Tibial nerve (tissue), 4 donors: ENCODE results near the gene HCK. TPM values are rescaled to one million over a fixed set of nuclear protein-coding genes. Genes with fewer than 3 reads are reported as not detected.
A peak's percentile ranks its signal among the peaks of the same experiment; 100 is the strongest.

Source experiments
- DNase-seq, 2 donors: peaks; one replicate each; pipeline ENCODE4 v3.0.0-alpha.2; 2019; ENCODE audit warnings: low spot score in 2 of 2
- H3K27ac ChIP-seq, 4 donors: fragments of 200-600 bp; sonication (generic) in 3 of 4; one replicate each; pipeline ENCODE4 v1.5.1; 2017 to 2019; ENCODE audit warnings: mild to moderate bottlenecking in 1 of 4
- H3K27me3 ChIP-seq, 2 donors: fragments of 200-600 bp; sonication (generic) in 1 of 2; one replicate each; pipeline versions ENCODE4 v1.5.1 to v1.6.0; 2017 to 2019
- H3K36me3 ChIP-seq, 3 donors: fragments of 200-600 bp; sonication (generic); one replicate each; pipeline ENCODE4 v1.5.1; 2018 to 2019
- H3K4me1 ChIP-seq, 4 donors: fragments of 200-600 bp; sonication (generic) in 3 of 4; one replicate each; pipeline ENCODE4 v1.5.1; 2017 to 2019
- H3K4me3 ChIP-seq, 4 donors: fragments of 200-600 bp; sonication (generic) in 3 of 4; one replicate each; pipeline ENCODE4 v1.5.1; 2017 to 2019; ENCODE audit warnings: mild to moderate bottlenecking in 1 of 4, moderate library complexity in 1 of 4
- H3K9me3 ChIP-seq, 4 donors: fragments of 200-600 bp; sonication (generic) in 3 of 4; one replicate each; pipeline ENCODE4 v1.5.1; 2017 to 2019
- CTCF ChIP-seq, 5 experiments: fragments of 200-600 bp in 3 of 5; fragments of 450-650 bp in 2 of 5; sonication (generic) in 3 of 5; IDR thresholded peaks; one replicate each; pipeline ENCODE4 v1.5.1; 2016 to 2019; ENCODE audit warnings: antibody characterized with exemption in 5 of 5, mild to moderate bottlenecking in 3 of 5, moderate library complexity in 2 of 5
- EP300 ChIP-seq, 2 donors: sonication (generic); formaldehyde crosslinking; IDR thresholded peaks; one replicate each; pipeline ENCODE4 v1.6.1; 2017; ENCODE audit warnings: antibody characterized with exemption in 2 of 2, mild to moderate bottlenecking in 1 of 2
- POLR2A ChIP-seq, 2 donors: fragments of 450-650 bp; IDR thresholded peaks; one replicate each; pipeline ENCODE4 v1.6.1; 2017; ENCODE audit warnings: antibody characterized with exemption in 2 of 2, mild to moderate bottlenecking in 2 of 2, moderate library complexity in 2 of 2
- WGBS, 2 donors: methylation state at CpG; one replicate each; pipeline ENCODE4 v1.1.5; 2018; 5-methylcytosine and 5-hydroxymethylcytosine counted together
- total RNA-seq, 4 donors: library from RNA; depleted of rRNA; stranded (reverse); fragments of >200 nt; gene quantifications; one replicate each; pipeline ENCODE4 v1.1.0, GENCODE V29; 2016

Gene HCK
- total RNA-seq, 4 donors from 2014 or later: 10.5 to 47.4 (median 13.7) TPM

- Histone ChIP-seq H3K4me1 (peaks cover 0 to 20% (median 0%) of the 10 kb centered on the region in 4 donors), H3K9me3 (no peaks in the 10 kb centered on the region), H3K27me3 (peaks cover 0 to 88% of the 10 kb centered on the region in 2 donors), H3K36me3 (no peaks in the 10 kb centered on the region), H3K4me3 (peak overlapping the region in 1 of 4 donors; percentile 58), H3K27ac (no peak overlapping the region)
- WGBS, 2 donors: 32 to 37% methylated on average over 11 of the region's 11 CpGs
- DNase-seq: no peak
- no peak for TF ChIP-seq CTCF (IDR thresholded peaks at IDR 0.05)
Measured at GRCh38 chr20:32019563-32020463, 32.2 kb upstream of the HCK start.

DNA sequence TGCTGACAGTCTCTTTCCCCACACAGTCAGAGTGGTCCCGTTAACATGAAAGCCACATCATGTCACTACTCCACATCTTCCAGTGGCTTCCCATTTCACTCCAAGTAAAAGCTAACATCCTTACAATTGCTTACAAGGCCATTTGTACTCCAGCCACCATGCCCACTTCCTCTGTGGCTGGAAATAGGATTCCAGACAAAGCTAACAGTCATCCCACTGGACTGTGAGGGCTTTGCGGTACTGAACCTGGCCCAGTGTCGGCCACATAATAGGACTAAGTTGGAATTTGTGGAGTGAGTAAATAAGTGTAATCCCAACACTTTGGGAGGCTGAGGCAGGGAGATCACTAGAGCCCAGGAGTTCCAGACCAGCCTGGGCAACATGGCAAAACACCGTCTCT, 31.0 kb upstream of the HCK start:
- no peaks in the 10 kb centered on the region for H3K9me3 ChIP-seq
- H3K27ac ChIP-seq: no peak overlapping the region
- WGBS, 2 donors: 60 to 71% methylated on average over 4 of the region's 4 CpGs
- peaks cover 0 to 90% of the 10 kb centered on the region in 2 donors for H3K27me3 ChIP-seq
- H3K4me1 ChIP-seq: peaks cover 0 to 20% (median 0%) of the 10 kb centered on the region in 4 donors
- no peak for TF ChIP-seq CTCF (IDR thresholded peaks at IDR 0.05)
- no peak for TF ChIP-seq POLR2A (IDR thresholded peaks at IDR 0.05)
- no peak for TF ChIP-seq EP300 (IDR thresholded peaks at IDR 0.05)
- no peak overlapping the region for H3K4me3 ChIP-seq
- DNase-seq: no peak
- no peaks in the 10 kb centered on the region for H3K36me3 ChIP-seq

DNA sequence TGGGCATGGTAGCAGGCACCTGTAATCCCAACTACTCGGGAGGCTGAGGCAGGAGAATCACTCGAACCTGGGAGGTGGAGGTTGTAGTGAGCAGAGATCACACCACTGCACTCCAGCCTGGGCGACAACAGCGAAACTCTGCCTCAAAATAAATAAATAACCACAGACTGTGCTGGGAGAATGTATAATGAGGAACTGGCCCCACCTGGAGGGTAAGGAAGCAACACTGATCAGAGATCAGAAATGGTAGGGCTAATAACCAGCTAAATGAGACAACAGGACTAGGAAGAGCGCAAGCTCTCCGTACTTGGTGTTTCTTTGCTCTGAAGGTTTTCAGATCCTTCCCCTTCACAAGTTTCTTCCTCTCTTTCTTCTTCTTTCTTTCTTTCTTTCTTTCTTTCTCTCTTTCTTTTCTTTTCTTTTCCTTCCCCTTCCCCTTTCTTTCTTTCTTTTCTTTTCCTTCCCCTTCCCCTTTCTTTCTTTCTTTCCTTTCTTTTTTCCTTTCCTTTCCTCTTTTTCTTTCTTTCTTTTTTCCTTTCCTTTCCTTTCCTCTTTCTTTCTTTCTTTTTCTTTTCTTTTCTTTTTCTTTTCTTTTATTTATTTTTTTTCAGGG, 27.3 kb upstream of the HCK start:
- Histone ChIP-seq H3K4me1 (no peaks in the 10 kb centered on the region), H3K27me3 (peaks cover 0 to 60% of the 10 kb centered on the region in 2 donors), H3K4me3 (no peak overlapping the region), H3K27ac (no peak overlapping the region), H3K9me3 (no peaks in the 10 kb centered on the region), H3K36me3 (no peaks in the 10 kb centered on the region)
- TF ChIP-seq CTCF (IDR thresholded peaks at IDR 0.05) (no peak), EP300 (IDR thresholded peaks at IDR 0.05) (no peak), POLR2A (IDR thresholded peaks at IDR 0.05) (no peak)
- 85 to 93% methylated on average over 6 of the region's 6 CpGs for WGBS, 2 donors
- no peak for DNase-seq

DNA sequence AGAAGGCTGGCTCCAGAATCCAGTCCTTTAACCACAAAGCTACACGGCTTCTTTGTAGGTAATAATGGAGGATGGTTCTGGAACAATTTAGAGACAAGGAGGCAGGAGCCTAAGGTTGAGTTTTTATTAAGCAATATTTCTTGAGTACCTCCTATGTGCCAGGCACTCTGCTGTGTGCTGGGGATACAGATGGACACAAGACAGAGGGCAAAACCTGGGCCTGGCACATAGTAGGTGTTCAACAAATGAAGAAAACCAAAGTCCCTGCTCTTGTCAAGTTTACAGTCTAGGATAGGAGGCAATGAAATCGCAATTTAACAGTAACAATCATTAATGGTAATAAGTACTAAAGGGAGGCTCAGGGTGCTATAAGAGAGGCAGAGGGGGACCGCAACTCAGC, 24.4 kb upstream of the HCK start:
- peaks cover 0 to 40% of the 10 kb centered on the region in 2 donors for H3K27me3 ChIP-seq
- H3K4me1 ChIP-seq: peaks cover 0 to 12% (median 8%) of the 10 kb centered on the region in 4 donors
- no peak for TF ChIP-seq CTCF (IDR thresholded peaks at IDR 0.05)
- TF ChIP-seq POLR2A (IDR thresholded peaks at IDR 0.05): no peak
- no peak for TF ChIP-seq EP300 (IDR thresholded peaks at IDR 0.05)
- H3K4me3 ChIP-seq: no peak overlapping the region
- H3K27ac ChIP-seq: no peak overlapping the region
- no peaks in the 10 kb centered on the region for H3K9me3 ChIP-seq
- H3K36me3 ChIP-seq: no peaks in the 10 kb centered on the region
- DNase-seq: no peak
- WGBS, 2 donors: 90 to 94% methylated on average over 3 of the region's 3 CpGs
